T-helper 9 cell (primary cell): ENCODE results near the gene NRXN2.

ENCODE experiments used
- DNase-seq: peaks from one replicate; pipeline ENCODE4 v3.0.0-alpha.2; 2020

The NRXN2 gene

GRCh38 chr11:64758330-64759079, 35.5 kb upstream of the NRXN2 start:
- DNase-seq, result no peak

- DNase-seq, result no peak
Measured at GRCh38 chr11:64757549-64758329, 34.7 kb upstream of the NRXN2 start.

- no peak for DNase-seq
Measured at GRCh38 chr11:64755681-64756361, 32.8 kb upstream of the NRXN2 start.

DNA sequence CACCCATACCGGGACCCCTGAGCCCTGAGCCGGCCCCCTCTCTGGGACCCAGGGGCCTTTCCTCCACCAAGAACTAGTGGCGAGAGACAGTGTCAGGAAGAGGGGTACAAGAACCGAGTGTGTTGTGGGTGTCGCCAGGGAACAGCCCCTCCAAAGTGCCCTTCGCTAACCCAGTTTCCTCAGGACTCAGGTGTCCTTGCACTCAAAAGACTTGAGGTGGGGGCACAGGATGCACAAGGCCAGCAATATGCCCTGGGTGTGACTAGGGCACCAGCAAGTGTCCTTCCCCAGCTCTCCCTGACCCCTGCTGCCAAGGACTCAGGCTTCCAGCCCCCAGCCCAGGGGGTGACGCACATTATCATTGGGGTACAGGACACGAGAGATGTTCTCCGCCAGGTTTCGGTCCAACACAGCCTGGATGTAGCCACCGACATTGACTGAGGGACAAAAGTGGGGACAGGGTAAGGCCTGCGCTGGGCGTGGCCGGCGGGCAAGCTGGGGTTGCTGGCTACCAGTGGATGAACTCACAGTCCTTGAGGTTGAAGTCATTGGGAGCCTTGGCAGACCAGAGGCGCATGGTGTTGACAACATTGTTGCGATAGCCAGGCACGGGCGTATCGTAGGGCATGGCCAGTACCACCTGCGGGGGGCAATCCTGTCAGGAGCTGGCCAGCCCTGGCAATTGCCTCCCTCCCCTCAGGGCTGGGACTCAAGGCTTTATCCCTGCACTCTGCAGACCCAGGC, 32.1 kb upstream of the NRXN2 start:
- no peak for DNase-seq

DNA sequence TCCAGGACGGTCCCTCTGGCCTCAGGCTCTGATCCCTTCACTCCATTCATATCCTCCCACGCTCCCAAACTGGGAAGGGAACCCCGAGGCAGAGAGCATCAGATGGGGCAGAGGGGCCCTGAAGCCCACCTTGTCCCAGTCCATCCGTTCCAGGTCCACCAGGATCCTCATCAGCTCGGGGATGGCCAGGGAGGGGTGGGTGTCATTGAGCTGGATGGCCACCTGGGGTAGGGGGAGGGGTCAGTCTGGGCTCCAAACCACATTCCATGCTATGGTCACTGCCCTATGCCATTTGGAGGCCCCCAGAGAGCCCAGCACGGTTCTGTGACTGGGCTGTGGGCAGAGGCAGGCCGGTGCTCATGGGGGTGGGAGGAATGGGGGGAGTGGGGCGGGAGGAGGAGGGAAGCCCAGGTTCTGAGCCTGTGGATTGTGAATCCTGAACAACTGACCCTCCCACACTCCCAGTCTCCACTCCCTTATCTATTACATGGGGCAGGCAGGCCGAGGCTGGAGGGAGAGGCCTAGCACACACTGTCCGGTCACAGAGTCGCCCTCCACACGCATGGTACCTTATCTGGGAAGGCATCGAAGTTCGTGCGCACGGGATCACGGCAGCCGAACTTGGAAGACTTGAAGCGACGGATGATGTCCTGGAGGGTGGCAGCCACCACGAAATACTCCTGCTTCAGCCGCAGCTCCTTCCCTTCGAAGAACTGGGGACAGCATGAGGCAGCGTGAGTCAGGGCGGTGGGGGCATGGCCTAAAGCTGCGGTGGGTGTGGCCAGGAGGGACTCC, 31.3 kb upstream of the NRXN2 start:
- DNase-seq, result no peak

- no peak for DNase-seq
Measured at GRCh38 chr11:64753380-64754123, 30.6 kb upstream of the NRXN2 start.

DNA sequence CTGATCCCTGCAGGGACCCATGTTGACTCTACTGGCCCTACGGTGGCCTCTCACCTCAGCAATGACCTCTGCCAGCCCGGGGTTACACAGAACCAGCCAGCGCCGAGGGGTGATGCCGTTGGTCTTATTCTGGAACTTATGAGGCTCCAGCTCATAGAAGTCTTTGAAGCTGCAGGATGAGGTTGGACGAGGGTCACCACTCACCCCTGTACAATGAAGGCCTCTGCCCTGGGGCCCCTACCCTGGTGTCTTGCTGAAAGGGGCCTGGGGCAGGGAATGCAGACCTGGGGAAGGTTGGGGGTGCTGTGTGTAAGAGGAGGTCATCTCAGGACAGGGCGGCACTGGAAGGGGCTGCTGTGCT, 30.0 kb upstream of the NRXN2 start:
- no peak for DNase-seq

GRCh38 chr11:64752175-64752970, 29.4 kb upstream of the NRXN2 start:
- no peak for DNase-seq

GRCh38 chr11:64751580-64751979, 28.6 kb upstream of the NRXN2 start:
- DNase-seq, result no peak

GRCh38 chr11:64751136-64751535, 28.1 kb upstream of the NRXN2 start:
- no peak for DNase-seq

DNA sequence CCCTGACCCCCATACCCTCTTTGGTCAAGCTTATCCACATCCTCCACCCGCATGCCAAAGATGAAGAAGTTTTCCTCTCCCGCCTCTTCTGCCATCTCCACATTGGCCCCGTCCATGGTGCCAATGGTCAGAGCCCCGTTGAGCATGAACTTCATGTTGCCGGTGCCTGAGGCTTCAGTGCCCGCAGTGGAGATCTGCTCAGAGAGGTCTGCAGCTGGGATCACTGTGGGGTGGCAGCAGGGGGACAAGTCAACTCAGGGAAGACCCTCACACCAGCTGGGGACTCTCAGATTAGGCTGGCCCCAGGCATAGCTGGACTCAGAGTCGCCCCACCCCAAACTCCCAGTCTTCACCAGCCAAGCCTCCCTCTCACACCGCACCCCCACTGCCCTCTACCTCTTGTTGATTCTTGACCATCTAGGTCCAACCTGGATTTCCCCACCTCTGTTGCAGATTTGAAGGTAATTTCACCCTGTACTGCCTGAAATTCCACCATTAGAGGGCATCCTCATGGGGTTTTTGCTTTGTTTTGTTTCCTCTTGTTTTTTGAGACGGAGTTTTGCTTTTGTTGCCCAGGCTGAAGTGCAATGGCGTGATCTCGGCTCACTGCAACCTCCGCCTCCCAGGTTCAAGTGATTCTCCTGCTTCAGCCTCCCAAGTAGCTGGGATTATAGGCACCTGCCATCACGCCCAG, 27.5 kb upstream of the NRXN2 start:
- DNase-seq, result no peak

DNA sequence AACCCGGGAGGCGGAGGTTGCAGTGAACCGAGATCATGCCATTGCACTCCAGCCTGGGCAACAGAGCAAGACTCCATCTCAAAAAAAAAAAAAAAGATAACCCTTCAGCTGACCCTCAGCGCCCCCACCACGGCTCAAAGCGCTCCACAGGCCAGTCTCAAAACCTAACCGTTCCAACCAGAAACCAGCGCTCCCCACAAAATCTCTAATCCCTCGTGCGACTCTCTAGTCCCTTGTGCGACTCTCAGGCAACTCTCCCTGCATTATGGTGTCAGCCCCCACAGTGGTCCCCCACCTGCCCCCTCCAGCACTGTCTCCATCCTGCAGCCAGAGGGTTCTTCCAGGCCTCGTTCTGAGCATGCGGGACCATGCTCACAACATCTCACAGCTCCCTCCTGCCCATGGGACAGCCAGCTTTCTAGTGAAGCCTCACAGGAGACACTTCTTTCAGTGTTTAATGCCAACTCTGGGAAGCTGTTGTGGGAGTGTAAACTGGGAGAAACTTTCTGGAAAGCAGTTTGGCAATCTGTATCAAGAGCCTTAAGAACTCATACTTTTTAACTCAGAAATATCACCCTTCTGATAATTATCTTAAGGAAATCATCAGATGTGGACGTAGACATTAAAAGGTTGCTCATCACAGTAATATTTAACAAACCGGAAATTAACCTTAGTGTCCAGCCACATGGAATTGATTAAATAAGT, 25.1 kb upstream of the NRXN2 start:
- DNase-seq, result no peak

DNA sequence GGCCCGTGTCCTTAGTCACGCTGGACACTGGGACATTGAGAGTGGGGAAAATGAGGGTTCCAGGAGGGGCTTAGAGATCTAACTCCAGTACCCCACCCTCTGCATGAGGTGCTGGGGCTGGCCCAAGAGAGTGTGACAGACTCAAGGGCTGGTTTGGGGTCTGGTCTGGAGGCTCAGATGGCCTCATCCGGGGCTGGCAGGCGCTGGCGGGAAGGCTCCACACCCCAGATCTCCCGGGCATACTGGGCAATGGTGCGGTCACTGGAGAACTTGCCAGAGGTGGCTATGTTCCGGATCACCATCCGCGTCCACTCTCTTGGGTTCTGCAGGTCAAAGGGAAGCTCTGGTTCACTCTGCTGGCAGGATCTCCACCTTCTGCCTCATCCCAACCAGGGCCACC, 23.5 kb upstream of the NRXN2 start:
- DNase-seq, result no peak

GRCh38 chr11:64745521-64746328, 22.7 kb upstream of the NRXN2 start:
- DNase-seq, result peak; percentile 69

DNA sequence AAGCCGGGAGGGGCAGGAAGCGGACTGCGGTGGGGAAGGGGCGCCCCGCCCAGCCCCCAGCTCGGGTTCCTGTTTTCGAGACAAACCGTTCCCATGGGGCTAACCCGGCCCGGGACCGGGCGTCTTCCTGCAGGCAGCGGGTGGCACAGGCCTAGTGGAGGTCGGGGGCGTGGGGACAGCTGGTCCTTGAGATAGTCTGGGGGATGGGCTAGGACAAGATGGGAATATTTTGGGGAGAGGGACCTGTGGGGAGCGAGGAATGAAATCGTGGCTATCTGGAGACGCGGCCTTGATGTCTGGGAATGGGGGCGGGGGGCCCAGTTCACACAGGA, 22.2 kb upstream of the NRXN2 start:
- DNase-seq, result peak; percentile 75

DNA sequence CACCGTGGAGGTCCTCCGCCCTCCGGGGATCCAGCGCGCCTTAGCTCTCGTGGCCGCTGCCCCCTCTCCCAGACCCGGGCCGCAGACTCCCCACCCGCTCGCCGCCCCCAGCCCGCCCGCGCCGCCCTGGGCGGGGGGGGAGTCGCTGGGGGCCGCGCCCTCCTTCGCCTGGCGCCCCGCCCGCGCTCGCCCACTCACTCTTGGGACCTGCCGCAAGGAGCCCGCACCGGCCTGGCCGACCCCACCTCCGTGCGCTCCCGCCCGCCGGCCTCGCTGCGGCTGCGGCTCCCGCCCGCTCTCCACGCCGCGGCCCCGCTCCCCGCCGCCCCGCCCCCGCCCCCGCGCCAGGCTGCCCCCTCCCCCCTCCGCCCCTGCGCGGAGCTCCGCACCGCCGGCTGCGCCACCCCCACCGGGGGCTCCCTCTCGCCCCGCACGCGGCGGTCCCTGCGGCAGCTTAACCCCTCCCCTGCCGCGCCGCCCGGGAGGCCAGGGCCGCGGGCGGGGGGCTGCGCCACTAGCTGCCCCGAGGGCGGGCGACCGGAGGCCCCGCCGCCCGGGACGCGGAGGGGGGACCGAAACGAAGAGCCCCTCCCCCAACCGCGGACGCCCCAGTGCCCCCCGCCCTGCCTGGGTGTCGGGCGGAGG, 21.7 kb upstream of the NRXN2 start:
- no peak for DNase-seq

- peak; percentile 90 for DNase-seq
Measured at GRCh38 chr11:64743591-64744543, 20.9 kb upstream of the NRXN2 start, which contains the start of gene RASGRP2. Gene RASGRP2, minus strand, starts transcription at chr11:64744142. Its CDS starts 1,276 bp downstream, at chr11:64742866.
